Neural progenitor cell (in vitro differentiated cells): Measurements from ENCODE around the gene EZH2.

ENCODE experiments used
- CTCF ChIP-seq: fragments of 200-600 bp; sonication (generic); IDR thresholded peaks from 2 replicates; pipeline ENCODE4 v1.5.1; 2017; ENCODE audit warnings: antibody characterized with exemption, mild to moderate bottlenecking
- EZH2 ChIP-seq: fragments of 200-600 bp; sonication (generic); IDR thresholded peaks from 2 replicates; pipeline ENCODE4 v1.6.1; 2017; ENCODE audit warnings: antibody characterized with exemption, mild to moderate bottlenecking, moderate library complexity

- TF ChIP-seq CTCF (no peak), EZH2 (no peak)
Observed at GRCh38 chr7:148831782-148832181, 52.3 kb downstream of the EZH2 start.
